Endothelial cell of umbilical vein (primary cell): ENCODE measurements around the gene TRABD2A. TPM values are rescaled to one million over a fixed set of nuclear protein-coding genes. Genes with fewer than 3 reads are reported as not detected.
A peak's percentile ranks its signal among the peaks of the same experiment; 100 is the strongest.

Source experiments
- BruUV-seq: library from RNA; stranded (reverse); fragments of 400-500 nt; replicated peaks from 2 replicates; lab custom pipeline; 2021; lab: Mats Ljungman, UMichigan
- CTCF ChIA-PET: fragments of 300-600, 350-600 bp; sonication (Branson Sonifier 250); formaldehyde crosslinking; loops from one replicate; lab custom pipeline; 2021; ENCODE audit warnings: antibody characterized with exemption, inconsistent platforms; lab: Charles Lee
- POLR2A ChIA-PET: fragments of 300-600, 350-600 bp; sonication (Branson Sonifier 250); formaldehyde crosslinking; loops from one replicate; lab custom pipeline; 2021; ENCODE audit warnings: antibody characterized with exemption, inconsistent platforms; lab: Charles Lee
- DNase-seq: peaks from one replicate; pipeline ENCODE4 v3.0.0-alpha.2; 2011; ENCODE audit warnings: low read depth, low spot score
- FAIRE-seq: peaks from 2 replicates; lab custom pipeline; 2011; peaks lifted over from hg19 to GRCh38; lab: Jason Lieb, UNC
- H2AFZ ChIP-seq: 2 replicates; pipeline ENCODE4 v1.6.0; 2012; ENCODE audit warnings: low read depth, low read length, control low read depth, inconsistent platforms
- H3K27ac ChIP-seq: 2 replicates; pipeline ENCODE4 v1.5.1; 2011; ENCODE audit warnings: low read depth, mild to moderate bottlenecking, control low read depth, low read length, moderate library complexity; ENCODE audit not compliant: insufficient read depth
- H3K27me3 ChIP-seq, 2 experiments: 2 replicates each; pipeline versions ENCODE4 v1.6.0 to v1.6.1; 2011; ENCODE audit warnings: low read length in 2 of 2, mixed read lengths in 1 of 2; ENCODE audit not compliant: control insufficient read depth in 2 of 2, insufficient read depth in 2 of 2
- H3K36me3 ChIP-seq, 2 experiments: 2 replicates in 1 of 2; 3 replicates in 1 of 2; pipeline ENCODE4 v1.5.1; 2011; ENCODE audit warnings: low read length in 2 of 2, mild to moderate bottlenecking in 1 of 2, moderate library complexity in 1 of 2; ENCODE audit not compliant: control insufficient read depth in 2 of 2, insufficient read depth in 2 of 2; ENCODE audit errors: extremely low read depth in 1 of 2
- H3K4me1 ChIP-seq: 3 replicates; pipeline ENCODE4 v1.5.1; 2011; ENCODE audit warnings: mild to moderate bottlenecking, low read length; ENCODE audit not compliant: control insufficient read depth, insufficient read depth; ENCODE audit errors: extremely low read depth
- H3K4me2 ChIP-seq: 2 replicates; pipeline ENCODE4 v1.6.1; 2011; ENCODE audit warnings: low read length, control low read depth, mixed read lengths; ENCODE audit not compliant: insufficient read depth
- H3K4me3 ChIP-seq, 3 experiments: fragments of 200-600 bp in 1 of 3; sonication (generic), shearing (Covaris generic) in 1 of 3; replicated peaks in 1 of 3; 2 replicates each; pipeline ENCODE4 v1.5.1; 2011 to 2016; ENCODE audit warnings: control low read depth in 3 of 3, low read length in 3 of 3, mild to moderate bottlenecking in 2 of 3, inconsistent platforms in 1 of 3, low read depth in 1 of 3, moderate library complexity in 1 of 3; ENCODE audit not compliant: insufficient read depth in 1 of 3
- H3K79me2 ChIP-seq: 2 replicates; pipeline ENCODE4 v1.6.0; 2012; ENCODE audit warnings: low read length, inconsistent platforms; ENCODE audit not compliant: control insufficient read depth, insufficient read depth
- H3K9ac ChIP-seq: replicated peaks from 2 replicates; pipeline ENCODE3; 2011; ENCODE audit warnings: low read length, control low read depth; ENCODE audit not compliant: insufficient read depth; ENCODE audit errors: extremely low read depth
- H3K9me1 ChIP-seq: replicated peaks from 3 replicates; pipeline ENCODE4 v1.6.0; 2011; ENCODE audit warnings: mild to moderate bottlenecking, low read length; ENCODE audit not compliant: control insufficient read depth, insufficient read depth; ENCODE audit errors: extremely low read depth
- H3K9me3 ChIP-seq: replicated peaks from 2 replicates; pipeline ENCODE4 v1.5.1; 2012; ENCODE audit warnings: low read length, inconsistent platforms; ENCODE audit not compliant: control insufficient read depth, insufficient read depth
- H4K20me1 ChIP-seq: replicated peaks from 2 replicates; pipeline ENCODE3; 2011; ENCODE audit warnings: mild to moderate bottlenecking, low read length; ENCODE audit not compliant: control insufficient read depth, insufficient read depth; ENCODE audit errors: extremely low read depth
- FOS ChIP-seq: IDR thresholded peaks from 2 replicates; pipeline ENCODE4 v1.6.1; 2011; ENCODE audit warnings: mild to moderate bottlenecking, low read length, moderate library complexity, borderline replicate concordance; ENCODE audit not compliant: insufficient read depth
- GATA2 ChIP-seq: IDR thresholded peaks from 2 replicates; pipeline ENCODE4 v1.7.0; 2011; ENCODE audit warnings: low read depth, mild to moderate bottlenecking, moderate library complexity, mixed read lengths, low read length; ENCODE audit not compliant: insufficient read length, insufficient read depth
- JUN ChIP-seq: IDR thresholded peaks from 2 replicates; pipeline ENCODE4 v1.6.1; 2011; ENCODE audit warnings: borderline replicate concordance, low read depth; ENCODE audit not compliant: insufficient read length, insufficient read depth
- MYC ChIP-seq: IDR thresholded peaks from one replicate; pipeline ENCODE4 v1.6.1; 2011; ENCODE audit warnings: mild to moderate bottlenecking, low read depth, low read length
- POLR2AphosphoS5 ChIP-seq: IDR thresholded peaks from 2 replicates; pipeline ENCODE4 v1.6.1; 2012; ENCODE audit warnings: low read depth, mild to moderate bottlenecking, control low read depth, low read length, moderate library complexity; ENCODE audit not compliant: insufficient read depth
- dilution Hi-C: fragments of 300-500 bp; cut with MboI; formaldehyde crosslinking; loops from one replicate; pipeline ENCODE4 v1.15.0; 2019; ENCODE audit warnings: low sequenced_read_pairs; ENCODE audit not compliant: extremely low pct_ligation_motif_present
- intact Hi-C: fragments of 100-400 bp; cut with micrococcal nuclease; formaldehyde crosslinking; loops from one replicate; pipeline ENCODE4 v1.10.0; 2022
- polyA plus RNA-seq, 4 experiments: library from polyadenylated mRNA; depleted of rRNA in 3 of 4; stranded (reverse) in 3 of 4; unstranded in 1 of 4; fragments of >200 nt; gene quantifications; 2 replicates each; pipeline versions ENCODE4 v1.2.1 to v1.2.3, GENCODE V29; 2011 to 2012; ENCODE audit warnings: missing spikeins in 1 of 4
- total RNA-seq: library from RNA; stranded (reverse); gene quantifications from 2 replicates; pipeline ENCODE4 v1.2.3, GENCODE V29; 2021

The TRABD2A gene
- total and polyA plus RNA-seq, 2 donors (not counting 3 experiments of a cell fraction or from before 2014, with no cell fraction given), result 1.0 to 1.8 TPM

- Histone ChIP-seq H2AFZ (peak overlapping the region; percentile 6), H3K4me2 (no peak overlapping the region), H3K27ac (no peak overlapping the region), H3K9ac (no peak overlapping the region), H3K9me1 (no peaks in the 10 kb centered on the region), H3K36me3 (no peaks in the 10 kb centered on the region), H3K4me3 (no peak overlapping the region), H3K27me3 (peaks cover 0 to under 1% of the 10 kb centered on the region in 2 experiments), H3K79me2 (no peaks in the 10 kb centered on the region), H3K4me1 (no peaks in the 10 kb centered on the region), H3K9me3 (no peaks in the 10 kb centered on the region), H4K20me1 (no peaks in the 10 kb centered on the region)
- ChIA-PET POLR2A (no interaction called here), CTCF (no interaction called here)
- FAIRE-seq, result no peak
- BruUV-seq, result no TSS peak
- dilution Hi-C loops, result no loop called here
- intact Hi-C loops, result no loop called here
- no peak for DNase-seq
- TF ChIP-seq FOS (peak; percentile 21), POLR2AphosphoS5 (no peak)
Measured at GRCh38 chr2:84792856-84793522, 87.9 kb downstream of the TRABD2A start.

GRCh38 chr2:84788498-84788897 lies 92.4 kb downstream of the TRABD2A start:
- CTCF ChIA-PET, result no interaction called here
- no peak for DNase-seq
- Histone ChIP-seq H4K20me1 (no peaks in the 10 kb centered on the region), H3K27me3 (no peaks in the 10 kb centered on the region), H3K4me2 (no peak overlapping the region), H2AFZ (no peak overlapping the region), H3K9me1 (no peaks in the 10 kb centered on the region), H3K36me3 (no peaks in the 10 kb centered on the region), H3K9me3 (no peaks in the 10 kb centered on the region), H3K27ac (no peak overlapping the region), H3K79me2 (no peaks in the 10 kb centered on the region), H3K9ac (no peak overlapping the region), H3K4me3 (no peak overlapping the region), H3K4me1 (no peaks in the 10 kb centered on the region)
- TF ChIP-seq GATA2, result no peak
- TF ChIP-seq FOS, result no peak
- TF ChIP-seq JUN, result no peak
- TF ChIP-seq MYC, result no peak
- intact Hi-C loops, result no loop called here
- dilution Hi-C loops, result no loop called here
- no peak for FAIRE-seq
- POLR2A ChIA-PET, result no interaction called here
- BruUV-seq, result no TSS peak
